ENCODE data around the gene KCNJ15. TPM values are rescaled to one million over a fixed set of nuclear protein-coding genes. Genes with fewer than 3 reads are reported as not detected.

Gene KCNJ15
- total RNA-seq, 1 donor from 2014 or later, result 17.5 TPM

DNA sequence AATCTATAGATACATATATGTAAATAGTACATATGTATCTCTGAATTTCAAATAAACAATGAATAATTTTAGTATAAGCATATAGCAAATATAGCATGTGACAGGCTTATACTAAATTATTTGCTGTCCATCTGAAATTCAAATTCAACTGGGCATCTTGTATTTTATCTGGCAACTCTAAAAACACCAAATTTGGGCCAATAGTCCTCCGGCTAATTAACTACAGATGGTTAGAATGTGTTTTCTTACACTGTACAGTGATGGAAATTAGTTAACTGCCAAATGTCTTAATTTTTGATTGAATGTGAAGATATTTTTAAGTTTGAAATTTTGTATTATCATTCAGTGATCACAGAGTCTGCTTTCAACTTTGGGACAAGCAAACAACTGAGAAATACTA, 30.7 kb downstream of the KCNJ15 start:
- no peaks in the 10 kb centered on the region for H3K9me3 ChIP-seq
- no peak overlapping the region for H3K4me3 ChIP-seq
- peaks cover 0 to 5% of the 10 kb centered on the region in 2 donors for H3K4me1 ChIP-seq
- TF ChIP-seq, protein P1, sequence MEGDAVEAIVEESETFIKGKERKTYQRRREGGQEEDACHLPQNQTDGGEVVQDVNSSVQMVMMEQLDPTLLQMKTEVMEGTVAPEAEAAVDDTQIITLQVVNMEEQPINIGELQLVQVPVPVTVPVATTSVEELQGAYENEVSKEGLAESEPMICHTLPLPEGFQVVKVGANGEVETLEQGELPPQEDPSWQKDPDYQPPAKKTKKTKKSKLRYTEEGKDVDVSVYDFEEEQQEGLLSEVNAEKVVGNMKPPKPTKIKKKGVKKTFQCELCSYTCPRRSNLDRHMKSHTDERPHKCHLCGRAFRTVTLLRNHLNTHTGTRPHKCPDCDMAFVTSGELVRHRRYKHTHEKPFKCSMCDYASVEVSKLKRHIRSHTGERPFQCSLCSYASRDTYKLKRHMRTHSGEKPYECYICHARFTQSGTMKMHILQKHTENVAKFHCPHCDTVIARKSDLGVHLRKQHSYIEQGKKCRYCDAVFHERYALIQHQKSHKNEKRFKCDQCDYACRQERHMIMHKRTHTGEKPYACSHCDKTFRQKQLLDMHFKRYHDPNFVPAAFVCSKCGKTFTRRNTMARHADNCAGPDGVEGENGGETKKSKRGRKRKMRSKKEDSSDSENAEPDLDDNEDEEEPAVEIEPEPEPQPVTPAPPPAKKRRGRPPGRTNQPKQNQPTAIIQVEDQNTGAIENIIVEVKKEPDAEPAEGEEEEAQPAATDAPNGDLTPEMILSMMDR (IDR thresholded peaks at IDR 0.05), result no peak
- no peak overlapping the region for H3K27ac ChIP-seq
- H3K27me3 ChIP-seq, result no peaks in the 10 kb centered on the region
- no peak for DNase-seq (ENCODE audit: low spot score in 2 of 2)
- intact Hi-C loops (cut with DNase I), result no loop called here
- H3K36me3 ChIP-seq, result no peaks in the 10 kb centered on the region

DNA sequence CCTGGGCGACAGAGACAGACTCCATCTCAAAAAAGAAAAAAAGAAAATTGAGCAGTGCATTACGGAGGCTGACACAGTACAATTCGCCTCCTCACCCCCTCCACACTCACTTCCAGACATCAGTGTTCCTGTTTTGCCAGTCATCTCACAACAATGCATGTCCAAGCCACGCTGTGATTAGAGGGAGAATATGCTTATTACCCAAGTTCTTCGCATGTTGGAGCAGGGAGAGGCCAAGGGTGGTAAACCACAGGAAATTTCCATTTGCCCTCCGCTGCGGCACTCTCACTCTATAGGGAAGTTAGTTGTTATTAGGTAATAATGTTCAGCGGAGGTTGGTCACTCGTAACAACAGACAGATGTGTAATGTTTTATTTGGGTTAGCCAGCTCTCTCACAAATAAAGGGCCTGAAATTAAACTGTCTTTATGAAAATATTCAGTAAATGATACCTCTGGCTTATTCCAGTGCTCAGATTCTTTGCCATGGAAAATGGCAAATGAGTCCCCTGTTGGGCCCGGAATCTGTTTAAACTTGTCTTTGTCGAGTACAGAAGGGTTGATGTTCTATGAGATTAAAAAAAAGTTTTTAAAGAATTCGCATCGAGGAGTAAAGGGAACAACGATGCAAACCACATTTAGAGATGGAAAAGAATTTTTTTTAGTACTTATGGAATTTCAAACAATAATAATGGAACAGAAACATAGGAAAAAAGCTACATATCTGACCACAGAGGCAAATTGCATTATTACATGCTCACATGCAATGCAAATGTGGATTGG, 33.1 kb downstream of the KCNJ15 start:
- Histone ChIP-seq H3K9me3 (no peaks in the 10 kb centered on the region), H3K4me3 (no peak overlapping the region), H3K36me3 (no peaks in the 10 kb centered on the region), H3K27ac (no peak overlapping the region), H3K27me3 (no peaks in the 10 kb centered on the region), H3K4me1 (peaks cover 0 to 5% of the 10 kb centered on the region in 2 donors)
- peak in 1 of 2 donors; percentile 29 for DNase-seq (ENCODE audit: low spot score in 2 of 2)
- TF ChIP-seq, protein P1 (IDR thresholded peaks at IDR 0.05), result no peak
- intact Hi-C loops (cut with DNase I), result no loop called here

DNA sequence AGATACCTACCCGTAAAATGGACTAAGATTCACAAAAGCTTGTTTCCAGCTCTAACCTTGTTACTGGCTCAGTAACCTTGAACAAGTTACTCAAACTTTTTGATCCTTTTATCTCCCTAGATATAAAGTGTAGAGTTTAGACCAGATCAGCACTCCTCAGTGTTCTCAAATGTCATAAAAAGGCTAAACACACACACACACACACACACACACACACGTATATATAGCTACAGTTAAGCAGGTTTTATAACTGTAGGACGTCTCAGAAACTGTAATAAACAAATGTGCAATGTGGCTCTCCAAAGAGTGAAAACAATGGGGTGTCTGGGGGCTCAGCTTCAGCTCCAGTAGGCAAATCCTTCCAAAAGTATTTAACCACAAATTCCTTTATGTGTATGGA, 34.0 kb downstream of the KCNJ15 start:
- no peak for DNase-seq (ENCODE audit: low spot score in 2 of 2)
- TF ChIP-seq, protein P1 (IDR thresholded peaks at IDR 0.05), result no peak
- intact Hi-C loops (cut with DNase I), result no loop called here
- Histone ChIP-seq H3K9me3 (no peaks in the 10 kb centered on the region), H3K27ac (no peak overlapping the region), H3K4me1 (peaks cover 0 to 5% of the 10 kb centered on the region in 2 donors), H3K36me3 (no peaks in the 10 kb centered on the region), H3K4me3 (no peak overlapping the region), H3K27me3 (no peaks in the 10 kb centered on the region)

DNA sequence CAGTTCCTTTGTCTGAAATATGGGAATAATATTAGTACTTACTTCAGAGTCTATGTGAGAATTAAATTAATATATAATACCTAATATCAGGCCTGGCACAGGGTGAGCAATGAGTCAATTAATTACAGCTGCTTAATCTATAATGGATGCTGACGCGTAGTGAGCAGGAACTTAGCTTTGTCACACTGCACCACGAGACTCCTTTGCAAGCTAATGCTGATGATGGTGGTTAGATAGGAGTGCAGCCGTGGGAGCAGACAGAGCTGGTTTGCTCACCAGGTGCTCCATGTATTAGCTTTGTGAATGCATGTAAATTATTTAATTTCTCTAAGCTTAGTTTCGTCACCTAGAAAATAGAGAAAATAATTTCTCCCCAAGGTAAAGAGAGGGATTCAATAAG, 35.1 kb downstream of the KCNJ15 start:
- no peaks in the 10 kb centered on the region for H3K36me3 ChIP-seq
- H3K9me3 ChIP-seq, result no peaks in the 10 kb centered on the region
- TF ChIP-seq, protein P1 (IDR thresholded peaks at IDR 0.05), result no peak
- DNase-seq (ENCODE audit: low spot score in 2 of 2), result no peak
- intact Hi-C loops (cut with DNase I), result no loop called here
- H3K4me1 ChIP-seq, result peaks cover 0 to 6% of the 10 kb centered on the region in 2 donors
- no peaks in the 10 kb centered on the region for H3K27me3 ChIP-seq
- no peak overlapping the region for H3K27ac ChIP-seq
- H3K4me3 ChIP-seq, result no peak overlapping the region

DNA sequence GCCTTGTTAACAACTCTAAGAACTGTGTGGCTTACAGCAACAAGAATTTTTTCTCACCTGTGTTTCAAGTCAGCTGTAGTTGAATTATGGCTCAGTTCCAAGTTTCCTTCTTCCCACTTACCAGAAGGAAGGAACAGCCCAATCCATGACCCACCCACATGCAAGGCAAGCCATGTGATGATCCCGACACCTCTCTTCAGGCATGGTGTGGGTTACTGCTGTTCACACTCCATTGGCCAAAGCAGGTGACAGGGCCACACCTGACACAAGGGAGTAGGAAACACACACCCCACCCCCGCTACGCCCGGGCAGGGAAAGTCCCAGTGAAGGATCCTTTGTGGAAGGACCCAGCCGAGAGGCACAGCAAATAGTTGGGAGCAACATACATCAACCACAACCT, 36.3 kb downstream of the KCNJ15 start:
- H3K4me3 ChIP-seq, result no peak overlapping the region
- H3K27me3 ChIP-seq, result no peaks in the 10 kb centered on the region
- TF ChIP-seq, protein P1 (IDR thresholded peaks at IDR 0.05), result no peak
- no peaks in the 10 kb centered on the region for H3K9me3 ChIP-seq
- peaks cover 0 to 8% of the 10 kb centered on the region in 2 donors for H3K4me1 ChIP-seq
- intact Hi-C loops (cut with DNase I), result no loop called here
- H3K27ac ChIP-seq, result no peak overlapping the region
- no peaks in the 10 kb centered on the region for H3K36me3 ChIP-seq
- DNase-seq (ENCODE audit: low spot score in 2 of 2), result no peak
